Body of pancreas (tissue), 4 donors: ENCODE results near the gene SRXN1.

Experiments
- POLR2A ChIP-seq, 3 donors: fragments of 450-650 bp; IDR thresholded peaks; one replicate each; pipeline ENCODE4 v1.6.1; 2016; ENCODE audit warnings: antibody characterized with exemption in 3 of 3, mild to moderate bottlenecking in 2 of 3
- TF ChIP-seq, protein P1 (sequence below), 7 experiments: fragments of 450-650 bp in 4 of 7; fragments of 200-600 bp in 3 of 7; sonication (generic) in 3 of 7; IDR thresholded peaks; one replicate each; pipeline ENCODE4 v1.5.1; 2016 to 2019; ENCODE audit warnings: antibody characterized with exemption in 7 of 7

DNA sequence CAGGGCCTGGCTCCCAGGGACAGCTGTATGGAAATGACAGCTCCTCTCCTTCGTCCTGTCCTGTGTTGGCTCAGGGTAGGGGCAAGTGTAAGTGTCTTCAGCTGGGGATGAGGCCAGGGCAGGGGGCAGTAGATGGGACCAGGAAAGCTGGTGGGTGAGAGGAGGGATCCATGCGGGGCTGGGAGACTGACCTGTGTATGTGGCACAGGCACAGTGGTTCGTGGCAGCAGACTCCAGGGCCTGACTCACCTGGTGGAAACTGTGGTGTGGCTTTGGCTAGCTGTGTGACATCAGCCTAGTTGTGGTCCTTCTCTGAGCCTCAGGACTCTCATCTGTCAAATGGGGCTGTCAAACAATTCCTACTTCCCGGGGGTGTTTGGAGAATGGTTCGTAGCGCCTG lies 36.3 kb upstream of the SRXN1 start:
- no peak for TF ChIP-seq POLR2A (IDR thresholded peaks at IDR 0.05)
- TF ChIP-seq, protein P1, sequence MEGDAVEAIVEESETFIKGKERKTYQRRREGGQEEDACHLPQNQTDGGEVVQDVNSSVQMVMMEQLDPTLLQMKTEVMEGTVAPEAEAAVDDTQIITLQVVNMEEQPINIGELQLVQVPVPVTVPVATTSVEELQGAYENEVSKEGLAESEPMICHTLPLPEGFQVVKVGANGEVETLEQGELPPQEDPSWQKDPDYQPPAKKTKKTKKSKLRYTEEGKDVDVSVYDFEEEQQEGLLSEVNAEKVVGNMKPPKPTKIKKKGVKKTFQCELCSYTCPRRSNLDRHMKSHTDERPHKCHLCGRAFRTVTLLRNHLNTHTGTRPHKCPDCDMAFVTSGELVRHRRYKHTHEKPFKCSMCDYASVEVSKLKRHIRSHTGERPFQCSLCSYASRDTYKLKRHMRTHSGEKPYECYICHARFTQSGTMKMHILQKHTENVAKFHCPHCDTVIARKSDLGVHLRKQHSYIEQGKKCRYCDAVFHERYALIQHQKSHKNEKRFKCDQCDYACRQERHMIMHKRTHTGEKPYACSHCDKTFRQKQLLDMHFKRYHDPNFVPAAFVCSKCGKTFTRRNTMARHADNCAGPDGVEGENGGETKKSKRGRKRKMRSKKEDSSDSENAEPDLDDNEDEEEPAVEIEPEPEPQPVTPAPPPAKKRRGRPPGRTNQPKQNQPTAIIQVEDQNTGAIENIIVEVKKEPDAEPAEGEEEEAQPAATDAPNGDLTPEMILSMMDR (IDR thresholded peaks at IDR 0.05): no peak
